B cell (primary cell): ENCODE measurements around the gene RGS6. TPM values are rescaled to one million over a fixed set of nuclear protein-coding genes. Genes with fewer than 3 reads are reported as not detected.

Experiments
- ATAC-seq: fragments of 200-7000 bp; cut with Tn5 transposase; one replicate; pipeline ENCODE4 v1.10.0; 2021; ENCODE audit warnings: low read depth, mild to moderate bottlenecking, moderate number of reproducible peaks, moderate library complexity
- CTCF ChIA-PET: fragments of 350-600 bp; sonication (Branson Sonifier 250); formaldehyde crosslinking; loops from one replicate; lab custom pipeline; 2021; ENCODE audit warnings: antibody characterized with exemption, inconsistent platforms; lab: Charles Lee
- POLR2A ChIA-PET: fragments of 350-600 bp; sonication (Branson Sonifier 250); formaldehyde crosslinking; loops from one replicate; lab custom pipeline; 2021; ENCODE audit warnings: antibody characterized with exemption; lab: Charles Lee
- DNase-seq: peaks from one replicate; pipeline ENCODE4 v3.0.0; 2013
- H2AFZ ChIP-seq: 2 replicates; pipeline ENCODE4 v1.6.1; 2012; ENCODE audit warnings: mild to moderate bottlenecking, low read depth, low read length; ENCODE audit not compliant: insufficient read depth, poor library complexity, severe bottlenecking
- H3K27ac ChIP-seq, 2 donors: 1 replicate in 1 of 2; 2 replicates in 1 of 2; pipeline ENCODE4 v1.5.1; 2012 to 2013; ENCODE audit warnings: low read length in 2 of 2, mild to moderate bottlenecking in 2 of 2, moderate library complexity in 1 of 2
- H3K27me3 ChIP-seq, 4 experiments: fragments of 200-600 bp in 1 of 4; sonication (generic) in 1 of 4; replicated peaks in 1 of 4; 1 replicate in 2 of 4; 2 replicates in 2 of 4; pipeline versions ENCODE4 v1.6.1 to v1.7.0; 2013 to 2016; ENCODE audit warnings: low read length in 3 of 4, mild to moderate bottlenecking in 2 of 4, mixed read lengths in 1 of 4, moderate library complexity in 1 of 4; ENCODE audit not compliant: insufficient read depth in 4 of 4, control insufficient read depth in 3 of 4; ENCODE audit errors: control extremely low read depth in 1 of 4
- H3K36me3 ChIP-seq, 2 experiments: replicated peaks in 1 of 2; 1 replicate in 1 of 2; 2 replicates in 1 of 2; pipeline versions ENCODE4 v1.6.1 to v1.7.1; 2013; ENCODE audit warnings: low read length in 1 of 2; ENCODE audit not compliant: insufficient read depth in 2 of 2, control insufficient read depth in 1 of 2; ENCODE audit errors: control extremely low read depth in 1 of 2, extremely low read depth in 1 of 2
- H3K4me1 ChIP-seq, 2 donors: fragments of 200-600 bp in 1 of 2; sonication (generic) in 1 of 2; 1 replicate in 1 of 2; 2 replicates in 1 of 2; pipeline versions ENCODE4 v1.5.1 to v1.6.1; 2013 to 2017; ENCODE audit warnings: low read length in 2 of 2; ENCODE audit not compliant: control insufficient read depth in 2 of 2, insufficient read depth in 2 of 2
- H3K4me2 ChIP-seq: replicated peaks from 2 replicates; pipeline ENCODE3; 2012; ENCODE audit warnings: mild to moderate bottlenecking, low read depth, low read length; ENCODE audit not compliant: poor library complexity, severe bottlenecking
- H3K4me3 ChIP-seq, 5 experiments: fragments of 200-600 bp in 1 of 5; sonication (generic) in 1 of 5; 1 replicate in 3 of 5; 2 replicates in 2 of 5; pipeline versions ENCODE4 v1.5.1 to v1.7.0; 2011 to 2016; ENCODE audit warnings: low read length in 4 of 5, mild to moderate bottlenecking in 4 of 5, low read depth in 2 of 5, control low read depth in 1 of 5, moderate library complexity in 1 of 5; ENCODE audit not compliant: insufficient read depth in 1 of 5; ENCODE audit errors: control extremely low read depth in 1 of 5, extremely low read depth in 1 of 5
- H3K79me2 ChIP-seq: fragments of 200-600 bp; sonication (generic); one replicate; pipeline ENCODE4 v1.6.0; 2016; ENCODE audit warnings: low read length; ENCODE audit not compliant: control insufficient read depth, insufficient read depth
- H3K9ac ChIP-seq: fragments of 200-600 bp; sonication (generic); 2 replicates; pipeline ENCODE4 v1.6.1; 2017; ENCODE audit warnings: mild to moderate bottlenecking, low read length, moderate library complexity
- H3K9me3 ChIP-seq, 3 donors: one replicate each; pipeline versions ENCODE4 v1.6.1 to v1.7.1; 2013; ENCODE audit warnings: low read length in 2 of 3; ENCODE audit not compliant: control insufficient read depth in 2 of 3, insufficient read depth in 1 of 3; ENCODE audit errors: control extremely low read depth in 1 of 3
- H4K20me1 ChIP-seq: 2 replicates; pipeline ENCODE4 v1.6.0; 2012; ENCODE audit warnings: mild to moderate bottlenecking, low read length; ENCODE audit not compliant: insufficient read depth, control insufficient read depth, poor library complexity, severe bottlenecking
- H3K27ac Mint-ChIP-seq: one replicate; pipeline ENCODE4 v1.8.0; 2021; ENCODE audit warnings: mixed read lengths
- H3K27me3 Mint-ChIP-seq: one replicate; pipeline ENCODE4 v1.8.0; 2021; ENCODE audit warnings: mixed read lengths
- H3K4me1 Mint-ChIP-seq: one replicate; pipeline ENCODE4 v1.8.0; 2021; ENCODE audit warnings: mixed read lengths
- H3K4me3 Mint-ChIP-seq: one replicate; pipeline ENCODE4 v1.8.0; 2021; ENCODE audit warnings: mixed read lengths
- H3K9me3 Mint-ChIP-seq: one replicate; pipeline ENCODE4 v1.8.0; 2022; ENCODE audit warnings: mixed read lengths; ENCODE audit not compliant: insufficient read depth
- EZH2 ChIP-seq: IDR thresholded peaks from 2 replicates; pipeline ENCODE4 v1.6.1; 2012; ENCODE audit warnings: borderline replicate concordance, low read depth, mild to moderate bottlenecking, moderate library complexity, low read length; ENCODE audit not compliant: insufficient read depth, poor library complexity, severe bottlenecking
- WGBS: methylation state at CpG from one replicate; pipeline ENCODE4 v1.1.5; 2013; ENCODE audit warnings: missing lambda C conversion rate; ENCODE audit not compliant: insufficient coverage; 5-methylcytosine and 5-hydroxymethylcytosine counted together
- intact Hi-C: fragments of 100-400 bp; cut with micrococcal nuclease; formaldehyde crosslinking; loops from one replicate; pipeline ENCODE4 v1.10.0; 2022
- polyA plus RNA-seq: library from polyadenylated mRNA; depleted of rRNA; stranded (reverse); fragments of >200 nt; gene quantifications from 2 replicates; pipeline ENCODE4 v1.2.3, GENCODE V29; 2012
- total RNA-seq, 2 donors: library from RNA; stranded (reverse); fragments of 120-200 nt in 1 of 2; gene quantifications; 1 replicate in 1 of 2; 2 replicates in 1 of 2; pipeline versions ENCODE4 v1.2.3 to v1.2.4, GENCODE V29; 2013 to 2022
- TF ChIP-seq, protein P1 (sequence below): fragments of 200-600 bp; IDR thresholded peaks from one replicate; pipeline ENCODE4 v1.8.0; 2022; ENCODE audit warnings: antibody characterized with exemption, mild to moderate bottlenecking

Gene RGS6
- total and polyA plus RNA-seq, 2 donors (not counting 1 experiment from before 2014, with no cell fraction given), result 0.07 TPM; not detected in 1

DNA sequence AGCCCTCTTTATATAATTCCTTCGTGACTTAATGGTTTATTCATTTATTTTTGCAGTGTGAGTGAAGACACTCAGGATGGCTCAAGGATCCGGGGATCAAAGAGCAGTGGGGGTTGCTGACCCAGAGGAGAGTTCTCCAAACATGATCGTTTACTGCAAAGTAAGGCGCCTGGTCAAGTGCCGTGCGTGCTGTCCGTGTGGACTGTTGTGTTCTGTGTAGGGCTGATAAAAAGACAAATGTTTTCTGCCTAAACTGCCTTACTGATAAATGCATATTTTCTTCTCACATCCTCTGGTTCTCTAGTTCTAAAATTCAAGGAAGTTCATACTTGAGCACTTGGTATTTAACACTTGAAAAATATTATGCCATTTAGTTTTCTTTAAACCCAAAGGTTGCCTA, 32.5 kb downstream of the RGS6 start:
- Mint-ChIP-seq H3K9me3 (no peaks in the 10 kb centered on the region), H3K27me3 (peaks cover 12% of the 10 kb centered on the region), H3K4me1 (no peaks in the 10 kb centered on the region), H3K27ac (no peak overlapping the region), H3K4me3 (no peak overlapping the region)
- 100% methylated on average over 1 of the region's 7 CpGs for WGBS
- H3K4me2 ChIP-seq, result no peak overlapping the region
- H3K27ac ChIP-seq, result no peak overlapping the region
- H3K27me3 ChIP-seq, result peaks cover 0 to 2% (median 0%) of the 10 kb centered on the region in 4 experiments
- CTCF ChIA-PET, result no interaction called here
- ATAC-seq, result no peak
- no peak overlapping the region for H2AFZ ChIP-seq
- TF ChIP-seq, protein P1, sequence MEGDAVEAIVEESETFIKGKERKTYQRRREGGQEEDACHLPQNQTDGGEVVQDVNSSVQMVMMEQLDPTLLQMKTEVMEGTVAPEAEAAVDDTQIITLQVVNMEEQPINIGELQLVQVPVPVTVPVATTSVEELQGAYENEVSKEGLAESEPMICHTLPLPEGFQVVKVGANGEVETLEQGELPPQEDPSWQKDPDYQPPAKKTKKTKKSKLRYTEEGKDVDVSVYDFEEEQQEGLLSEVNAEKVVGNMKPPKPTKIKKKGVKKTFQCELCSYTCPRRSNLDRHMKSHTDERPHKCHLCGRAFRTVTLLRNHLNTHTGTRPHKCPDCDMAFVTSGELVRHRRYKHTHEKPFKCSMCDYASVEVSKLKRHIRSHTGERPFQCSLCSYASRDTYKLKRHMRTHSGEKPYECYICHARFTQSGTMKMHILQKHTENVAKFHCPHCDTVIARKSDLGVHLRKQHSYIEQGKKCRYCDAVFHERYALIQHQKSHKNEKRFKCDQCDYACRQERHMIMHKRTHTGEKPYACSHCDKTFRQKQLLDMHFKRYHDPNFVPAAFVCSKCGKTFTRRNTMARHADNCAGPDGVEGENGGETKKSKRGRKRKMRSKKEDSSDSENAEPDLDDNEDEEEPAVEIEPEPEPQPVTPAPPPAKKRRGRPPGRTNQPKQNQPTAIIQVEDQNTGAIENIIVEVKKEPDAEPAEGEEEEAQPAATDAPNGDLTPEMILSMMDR, result no peak
- no peak for TF ChIP-seq EZH2
- no peaks in the 10 kb centered on the region for H3K4me1 ChIP-seq
- no peaks in the 10 kb centered on the region for H3K79me2 ChIP-seq
- no peak for DNase-seq
- no peak overlapping the region for H3K4me3 ChIP-seq
- H3K9me3 ChIP-seq, result peaks cover 0 to 2% (median 0%) of the 10 kb centered on the region in 3 donors
- no peak overlapping the region for H3K9ac ChIP-seq
- intact Hi-C loops, result no loop called here
- POLR2A ChIA-PET, result no interaction called here
- no peaks in the 10 kb centered on the region for H3K36me3 ChIP-seq
- no peaks in the 10 kb centered on the region for H4K20me1 ChIP-seq

DNA sequence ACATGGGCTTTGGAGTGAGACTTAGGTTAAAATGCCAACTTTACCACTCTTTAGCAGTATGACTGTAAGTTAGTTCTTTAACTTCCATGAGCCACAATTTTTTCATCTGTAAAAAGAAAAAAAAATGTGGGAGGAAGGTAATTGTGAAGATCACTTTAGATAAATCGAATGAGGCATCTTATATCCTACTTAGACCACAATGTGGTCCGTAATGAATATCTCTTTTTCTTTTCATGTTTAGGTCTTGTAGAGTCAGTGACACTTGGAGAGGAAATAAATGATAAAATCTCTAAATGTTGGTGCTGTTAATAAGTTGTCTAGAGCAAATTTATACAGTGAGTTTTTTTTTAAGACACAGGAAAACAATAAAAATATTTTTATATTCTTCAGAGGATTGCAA, 34.3 kb downstream of the RGS6 start:
- no peaks in the 10 kb centered on the region for H3K36me3 ChIP-seq
- intact Hi-C loops, result no loop called here
- CTCF ChIA-PET, result no interaction called here
- Mint-ChIP-seq H3K9me3 (no peaks in the 10 kb centered on the region), H3K27ac (no peak overlapping the region), H3K4me1 (no peaks in the 10 kb centered on the region), H3K27me3 (peaks cover 15% of the 10 kb centered on the region), H3K4me3 (no peak overlapping the region)
- no peaks in the 10 kb centered on the region for H3K79me2 ChIP-seq
- no peak for DNase-seq
- H3K9me3 ChIP-seq, result peaks cover 0 to 2% (median 0%) of the 10 kb centered on the region in 3 donors
- H3K4me1 ChIP-seq, result no peaks in the 10 kb centered on the region
- no peaks in the 10 kb centered on the region for H4K20me1 ChIP-seq
- no peak overlapping the region for H3K27ac ChIP-seq
- H3K27me3 ChIP-seq, result peaks cover 0 to 2% (median 0%) of the 10 kb centered on the region in 4 experiments
- H3K9ac ChIP-seq, result no peak overlapping the region
- no peak for ATAC-seq
- TF ChIP-seq, protein P1, result no peak
- no peak for TF ChIP-seq EZH2
- WGBS, result no CpG with 5 or more reads among the region's 2 CpGs
- H2AFZ ChIP-seq, result no peak overlapping the region
- POLR2A ChIA-PET, result no interaction called here
- no peak overlapping the region for H3K4me2 ChIP-seq
- no peak overlapping the region for H3K4me3 ChIP-seq
